K562 (cell line): ENCODE measurements around the gene UNC93B1. TPM values are rescaled to one million over a fixed set of nuclear protein-coding genes. Genes with fewer than 3 reads are reported as not detected.
A peak's percentile ranks its signal among the peaks of the same experiment; 100 is the strongest.

Experiments
- CBX5 ChIP-seq: IDR thresholded peaks from 2 replicates; pipeline ENCODE4 v1.6.1; 2014; ENCODE audit warnings: low read depth, borderline replicate concordance
- CHCHD3 ChIP-seq: fragments of 250-450 bp; sonication (Bioruptor Pico); IDR thresholded peaks from 2 replicates; pipeline ENCODE4 v2.1.2; 2022; ENCODE audit warnings: mild to moderate bottlenecking
- ETV6 ChIP-seq, 3 experiments: fragments of 150-350 bp in 1 of 3; sonication (generic) in 1 of 3; formaldehyde crosslinking in 1 of 3; IDR thresholded peaks; 2 replicates each; pipeline versions ENCODE4 v1.6.1 to v1.8.0; 2014 to 2022; ENCODE audit warnings: borderline replicate concordance in 2 of 3, low read depth in 2 of 3, antibody characterized with exemption in 1 of 3, low read length in 1 of 3, mild to moderate bottlenecking in 1 of 3, missing genetic modification reagents in 1 of 3
- GTF2A2 ChIP-seq: IDR thresholded peaks from 2 replicates; pipeline ENCODE4 v1.6.1; 2016; ENCODE audit warnings: mild to moderate bottlenecking, missing genetic modification characterization, missing compliant biosample characterization
- LARP7 ChIP-seq: fragments of 450-650 bp; IDR thresholded peaks from 2 replicates; pipeline ENCODE4 v1.6.1; 2016
- MYNN ChIP-seq, 2 experiments: sonication (generic); formaldehyde crosslinking in 1 of 2; IDR thresholded peaks; 2 replicates each; pipeline versions ENCODE4 v1.5.0 to v1.6.1; 2016 to 2020; ENCODE audit warnings: antibody characterized with exemption in 1 of 2, missing genetic modification reagents in 1 of 2
- NFE2 ChIP-seq: IDR thresholded peaks from 2 replicates; pipeline ENCODE4 v1.6.1; 2014; ENCODE audit warnings: antibody characterized with exemption, low read depth
- POLR2A ChIP-seq: fragments of 450-650 bp; conservative IDR thresholded peaks from 2 replicates; pipeline ENCODE4 v1.6.1; 2016
- POLR2G ChIP-seq: fragments of 200-400 bp; formaldehyde crosslinking; IDR thresholded peaks from 2 replicates; pipeline ENCODE4 v1.6.1; 2017; ENCODE audit warnings: low read depth, mild to moderate bottlenecking, antibody characterized with exemption, low read length, moderate library complexity
- RBFOX2 ChIP-seq: fragments of 200-400 bp; formaldehyde crosslinking; IDR thresholded peaks from 2 replicates; pipeline ENCODE4 v1.6.1; 2017; ENCODE audit warnings: low read depth, mild to moderate bottlenecking, low read length, moderate library complexity
- RCOR1 ChIP-seq, 2 experiments: IDR thresholded peaks; 2 replicates each; pipeline ENCODE4 v1.6.1; 2012; ENCODE audit warnings: low read depth in 2 of 2, low read length in 2 of 2, borderline replicate concordance in 1 of 2, improper control_type of control experiment in 1 of 2
- RUNX1 ChIP-seq: sonication (generic); IDR thresholded peaks from 2 replicates; pipeline ENCODE4 v1.6.1; 2016; ENCODE audit warnings: antibody characterized with exemption, low read depth
- SRF ChIP-seq, 2 experiments: fragments of 250-450, 450-650 bp in 1 of 2; sonication (Bioruptor Pico) in 1 of 2; sonication (generic) in 1 of 2; formaldehyde crosslinking; IDR thresholded peaks; 2 replicates each; pipeline versions ENCODE4 v1.5.0 to v1.5.1; 2020 to 2022; ENCODE audit warnings: mild to moderate bottlenecking in 1 of 2, missing genetic modification reagents in 1 of 2
- SRSF7 ChIP-seq: fragments of 200-400 bp; formaldehyde crosslinking; optimal IDR thresholded peaks from 2 replicates; pipeline ENCODE3; 2017; ENCODE audit warnings: mild to moderate bottlenecking, low read depth, low read length
- TBL1XR1 ChIP-seq, 2 experiments: IDR thresholded peaks; 2 replicates each; pipeline ENCODE4 v1.6.1; 2012; ENCODE audit warnings: improper control_type of control experiment in 2 of 2, low read length in 2 of 2, mild to moderate bottlenecking in 1 of 2
- ZNF24 ChIP-seq: fragments of 450-650 bp; IDR thresholded peaks from 2 replicates; pipeline ENCODE4 v1.6.1; 2016
- polyA plus RNA-seq, 8 experiments: library from polyadenylated mRNA; depleted of rRNA in 4 of 8; stranded (reverse) in 5 of 8; unstranded in 3 of 8; fragments of >200 nt; fragmentation: Nextera tagmentation in 2 of 8; fragmentation: Illumina TruSeq in 1 of 8; extraction: Ambion mirVana in 2 of 8; extraction: Trizol in 1 of 8; gene quantifications; 2 replicates each; pipeline versions ENCODE4 v1.2.1 to v1.2.3, GENCODE V29; 2011 to 2014; ENCODE audit warnings: inconsistent platforms in 1 of 8, missing spikeins in 1 of 8
- total RNA-seq, 7 experiments: library from RNA; depleted of rRNA in 6 of 7; stranded (reverse); fragments of >200 nt in 6 of 7; fragmentation: Illumina TruSeq in 2 of 7; extraction: Trizol in 2 of 7; gene quantifications; 2 replicates each; pipeline versions ENCODE4 v1.2.1 to v1.2.3, GENCODE V29; 2011 to 2021; ENCODE audit warnings: low replicate concordance in 1 of 7
- TF ChIP-seq, protein P1 (sequence below): IDR thresholded peaks from 2 replicates; pipeline ENCODE4 v1.6.1; 2014; ENCODE audit warnings: antibody characterized with exemption
- TF ChIP-seq, protein P2 (sequence below): fragments of 250-450 bp; sonication (Bioruptor Pico); IDR thresholded peaks from 2 replicates; pipeline ENCODE4 v1.8.0; 2021; ENCODE audit warnings: moderate library complexity, mild to moderate bottlenecking, inconsistent platforms
- TF ChIP-seq, protein P3 (sequence below): sonication (generic); IDR thresholded peaks from 2 replicates; pipeline ENCODE4 v1.6.1; 2016
- TF ChIP-seq, protein P4 (sequence below): IDR thresholded peaks from 2 replicates; pipeline ENCODE4 v1.6.1; 2011; ENCODE audit warnings: borderline replicate concordance, low read depth, mild to moderate bottlenecking, moderate library complexity, low read length; ENCODE audit not compliant: insufficient read depth, poor library complexity, severe bottlenecking

The UNC93B1 gene
- total and polyA plus RNA-seq, 9 of the 15 experiments (the other 6 are each of a cell fraction or from before 2014, with no cell fraction given) = 0.10 to 13.6 (median 6.5) TPM

DNA sequence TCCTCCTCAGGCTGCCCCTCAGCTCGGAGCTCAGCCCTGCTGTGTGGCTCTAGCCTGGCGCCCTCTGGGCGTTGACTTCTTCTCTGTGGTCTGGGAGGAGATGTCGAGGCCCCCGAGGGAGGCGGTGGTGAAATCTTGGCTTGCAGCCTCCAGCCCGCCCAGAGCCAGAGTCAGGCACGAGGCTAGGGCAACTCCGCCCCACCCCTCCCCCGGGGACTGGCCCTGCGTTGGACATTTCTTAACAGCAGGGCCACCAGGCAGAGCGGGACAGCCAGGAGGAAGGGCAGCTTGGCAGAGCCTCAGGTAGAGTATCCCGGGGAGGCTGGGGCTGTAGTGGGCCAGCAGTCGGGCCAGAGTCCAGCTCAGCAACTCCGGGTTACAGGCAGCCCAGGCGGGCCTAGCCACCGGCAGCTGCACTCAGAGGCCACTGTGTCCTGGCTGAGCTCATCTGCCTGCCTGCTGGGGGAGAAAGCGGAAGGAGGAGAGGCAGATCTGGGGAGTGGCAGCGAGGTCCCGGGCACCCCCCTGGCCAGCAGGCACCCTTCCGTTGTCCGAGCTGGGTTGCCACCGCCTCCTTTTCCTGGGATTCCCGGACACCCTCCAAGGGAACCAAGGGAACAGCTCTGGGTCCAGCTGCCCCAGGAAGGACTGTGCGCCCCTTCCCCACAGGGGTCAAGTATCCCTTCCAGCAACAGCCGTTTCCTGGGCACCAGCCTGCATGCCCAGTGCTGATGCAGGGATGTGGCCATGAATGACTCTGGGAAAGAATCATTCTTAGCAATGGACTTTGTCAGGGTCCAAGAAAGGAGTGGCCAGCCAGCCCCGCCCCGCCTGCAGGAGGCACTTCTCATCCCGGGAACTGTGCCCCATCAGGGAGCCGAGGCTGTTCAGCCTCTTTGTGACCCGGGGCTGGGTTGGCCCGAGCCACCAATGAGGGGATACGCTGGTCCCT, 6.5 kb upstream of the UNC93B1 start, which contains the start of gene ALDH3B1 (continued):
- TF ChIP-seq SRSF7 (no peak), RBFOX2 (peak; percentile 63), CHCHD3 (CRISPR knock-in tag) (no peak), NFE2 (no peak), GTF2A2 (tag) (no peak), POLR2G (peak; percentile 70), SRF (CRISPR knock-in tag; IDR thresholded peaks at IDR 0.05) (peak in 1 of 2 experiments; percentile 31; a peak in 1 of 4 replicates), RUNX1 (no peak), ZNF24 (no peak), LARP7 (no peak), MYNN (IDR thresholded peaks at IDR 0.05) (peak; percentile 56), MYNN (CRISPR knock-in tag; IDR thresholded peaks at IDR 0.05) (no peak), TBL1XR1 (IDR thresholded peaks at IDR 0.05; ENCODE audit: low read length in 2 of 2) (no peak), RCOR1 (IDR thresholded peaks at IDR 0.05; ENCODE audit: borderline replicate concordance in 1 of 2, low read depth in 2 of 2, low read length in 2 of 2) (peak in 1 of 2 experiments; percentile 48; a peak in 1 of 4 replicates), CBX5 (0 out of 2 replicates have a peak, but pooled peaks have one; percentile 28), POLR2A (no peak), ETV6 (IDR thresholded peaks at IDR 0.05; ENCODE audit: borderline replicate concordance in 1 of 2, low read depth in 2 of 2, low read length in 1 of 2) (no peak), ETV6 (CRISPR knock-in tag; IDR thresholded peaks at IDR 0.05; ENCODE audit: borderline replicate concordance) (no peak)
- TF ChIP-seq, protein P1, sequence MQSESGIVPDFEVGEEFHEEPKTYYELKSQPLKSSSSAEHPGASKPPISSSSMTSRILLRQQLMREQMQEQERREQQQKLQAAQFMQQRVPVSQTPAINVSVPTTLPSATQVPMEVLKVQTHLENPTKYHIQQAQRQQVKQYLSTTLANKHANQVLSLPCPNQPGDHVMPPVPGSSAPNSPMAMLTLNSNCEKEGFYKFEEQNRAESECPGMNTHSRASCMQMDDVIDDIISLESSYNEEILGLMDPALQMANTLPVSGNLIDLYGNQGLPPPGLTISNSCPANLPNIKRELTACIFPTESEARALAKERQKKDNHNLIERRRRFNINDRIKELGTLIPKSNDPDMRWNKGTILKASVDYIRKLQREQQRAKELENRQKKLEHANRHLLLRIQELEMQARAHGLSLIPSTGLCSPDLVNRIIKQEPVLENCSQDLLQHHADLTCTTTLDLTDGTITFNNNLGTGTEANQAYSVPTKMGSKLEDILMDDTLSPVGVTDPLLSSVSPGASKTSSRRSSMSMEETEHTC = peak; percentile 50; the same call in 1 of the 2 replicates
- TF ChIP-seq, protein P2, sequence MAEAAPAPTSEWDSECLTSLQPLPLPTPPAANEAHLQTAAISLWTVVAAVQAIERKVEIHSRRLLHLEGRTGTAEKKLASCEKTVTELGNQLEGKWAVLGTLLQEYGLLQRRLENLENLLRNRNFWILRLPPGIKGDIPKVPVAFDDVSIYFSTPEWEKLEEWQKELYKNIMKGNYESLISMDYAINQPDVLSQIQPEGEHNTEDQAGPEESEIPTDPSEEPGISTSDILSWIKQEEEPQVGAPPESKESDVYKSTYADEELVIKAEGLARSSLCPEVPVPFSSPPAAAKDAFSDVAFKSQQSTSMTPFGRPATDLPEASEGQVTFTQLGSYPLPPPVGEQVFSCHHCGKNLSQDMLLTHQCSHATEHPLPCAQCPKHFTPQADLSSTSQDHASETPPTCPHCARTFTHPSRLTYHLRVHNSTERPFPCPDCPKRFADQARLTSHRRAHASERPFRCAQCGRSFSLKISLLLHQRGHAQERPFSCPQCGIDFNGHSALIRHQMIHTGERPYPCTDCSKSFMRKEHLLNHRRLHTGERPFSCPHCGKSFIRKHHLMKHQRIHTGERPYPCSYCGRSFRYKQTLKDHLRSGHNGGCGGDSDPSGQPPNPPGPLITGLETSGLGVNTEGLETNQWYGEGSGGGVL = no peak
- TF ChIP-seq, protein P3, sequence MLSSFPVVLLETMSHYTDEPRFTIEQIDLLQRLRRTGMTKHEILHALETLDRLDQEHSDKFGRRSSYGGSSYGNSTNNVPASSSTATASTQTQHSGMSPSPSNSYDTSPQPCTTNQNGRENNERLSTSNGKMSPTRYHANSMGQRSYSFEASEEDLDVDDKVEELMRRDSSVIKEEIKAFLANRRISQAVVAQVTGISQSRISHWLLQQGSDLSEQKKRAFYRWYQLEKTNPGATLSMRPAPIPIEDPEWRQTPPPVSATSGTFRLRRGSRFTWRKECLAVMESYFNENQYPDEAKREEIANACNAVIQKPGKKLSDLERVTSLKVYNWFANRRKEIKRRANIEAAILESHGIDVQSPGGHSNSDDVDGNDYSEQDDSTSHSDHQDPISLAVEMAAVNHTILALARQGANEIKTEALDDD = no peak
- TF ChIP-seq, protein P4, sequence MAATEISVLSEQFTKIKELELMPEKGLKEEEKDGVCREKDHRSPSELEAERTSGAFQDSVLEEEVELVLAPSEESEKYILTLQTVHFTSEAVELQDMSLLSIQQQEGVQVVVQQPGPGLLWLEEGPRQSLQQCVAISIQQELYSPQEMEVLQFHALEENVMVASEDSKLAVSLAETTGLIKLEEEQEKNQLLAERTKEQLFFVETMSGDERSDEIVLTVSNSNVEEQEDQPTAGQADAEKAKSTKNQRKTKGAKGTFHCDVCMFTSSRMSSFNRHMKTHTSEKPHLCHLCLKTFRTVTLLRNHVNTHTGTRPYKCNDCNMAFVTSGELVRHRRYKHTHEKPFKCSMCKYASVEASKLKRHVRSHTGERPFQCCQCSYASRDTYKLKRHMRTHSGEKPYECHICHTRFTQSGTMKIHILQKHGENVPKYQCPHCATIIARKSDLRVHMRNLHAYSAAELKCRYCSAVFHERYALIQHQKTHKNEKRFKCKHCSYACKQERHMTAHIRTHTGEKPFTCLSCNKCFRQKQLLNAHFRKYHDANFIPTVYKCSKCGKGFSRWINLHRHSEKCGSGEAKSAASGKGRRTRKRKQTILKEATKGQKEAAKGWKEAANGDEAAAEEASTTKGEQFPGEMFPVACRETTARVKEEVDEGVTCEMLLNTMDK = peak; percentile 12
